Glutamatergic neuron (in vitro differentiated cells): Measurements from ENCODE around the gene DNMT1. TPM values are rescaled to one million over a fixed set of nuclear protein-coding genes. Genes with fewer than 3 reads are reported as not detected.

ENCODE experiments used
- DNase-seq: peaks from one replicate; pipeline ENCODE4 v3.0.0; 2022
- H3K27ac Mint-ChIP-seq: one replicate; pipeline ENCODE4 v1.8.0; 2020; ENCODE audit warnings: mild to moderate bottlenecking, mixed read lengths, inconsistent platforms; ENCODE audit not compliant: unreplicated experiment
- H3K27me3 Mint-ChIP-seq: one replicate; pipeline ENCODE4 v1.8.0; 2020; ENCODE audit warnings: mild to moderate bottlenecking, moderate library complexity, mixed read lengths, inconsistent platforms; ENCODE audit not compliant: unreplicated experiment
- H3K36me3 Mint-ChIP-seq: one replicate; pipeline ENCODE4 v1.8.0; 2020; ENCODE audit warnings: mild to moderate bottlenecking, mixed read lengths, inconsistent platforms; ENCODE audit not compliant: unreplicated experiment
- H3K4me1 Mint-ChIP-seq: one replicate; pipeline ENCODE4 v1.8.0; 2020; ENCODE audit warnings: mild to moderate bottlenecking, low read depth, mixed read lengths, inconsistent platforms; ENCODE audit not compliant: unreplicated experiment
- H3K4me3 Mint-ChIP-seq: one replicate; pipeline ENCODE4 v1.8.0; 2020; ENCODE audit warnings: mild to moderate bottlenecking, mixed read lengths, inconsistent platforms; ENCODE audit not compliant: unreplicated experiment
- H3K9me3 Mint-ChIP-seq: one replicate; pipeline ENCODE4 v1.8.0; 2020; ENCODE audit warnings: mild to moderate bottlenecking, moderate library complexity, mixed read lengths, inconsistent platforms; ENCODE audit not compliant: unreplicated experiment
- CTCF ChIP-seq: fragments of 200-600 bp; sonication (generic); IDR thresholded peaks from one replicate; pipeline ENCODE4 v1.5.0; 2021; ENCODE audit not compliant: partially characterized antibody, unreplicated experiment
- total RNA-seq: library from RNA; stranded (reverse); fragmentation: NEBNext Ultra II Directional; extraction: Animal tissue kit (Norgen Biotek cat#: 25700); gene quantifications from one replicate; pipeline ENCODE4 v1.2.1, GENCODE V29; 2021; ENCODE audit not compliant: unreplicated experiment

The DNMT1 gene
- total RNA-seq, 1 donor from 2014 or later = 129 TPM

GRCh38 chr19:10089801-10090375 is 104.9 kb downstream of the DNMT1 start:
- no peak for TF ChIP-seq CTCF
- H3K9me3 Mint-ChIP-seq = peaks cover 8% of the 10 kb centered on the region
- peaks cover 9% of the 10 kb centered on the region for H3K27me3 Mint-ChIP-seq
- no peak overlapping the region for H3K27ac Mint-ChIP-seq
- H3K4me3 Mint-ChIP-seq = no peak overlapping the region
- no peaks in the 10 kb centered on the region for H3K4me1 Mint-ChIP-seq
- no peaks in the 10 kb centered on the region for H3K36me3 Mint-ChIP-seq
- no peak for DNase-seq

- H3K36me3 Mint-ChIP-seq = no peaks in the 10 kb centered on the region
- peaks cover 8% of the 10 kb centered on the region for H3K9me3 Mint-ChIP-seq
- no peak overlapping the region for H3K4me3 Mint-ChIP-seq
- no peak for DNase-seq
- TF ChIP-seq CTCF = no peak
- H3K4me1 Mint-ChIP-seq = no peaks in the 10 kb centered on the region
- H3K27ac Mint-ChIP-seq = no peak overlapping the region
- H3K27me3 Mint-ChIP-seq = peaks cover 9% of the 10 kb centered on the region
Measured at GRCh38 chr19:10088949-10089554, 105.7 kb downstream of the DNMT1 start.

GRCh38 chr19:10087296-10088061 is 107.3 kb downstream of the DNMT1 start:
- no peak overlapping the region for H3K27ac Mint-ChIP-seq
- H3K4me3 Mint-ChIP-seq = no peak overlapping the region
- no peaks in the 10 kb centered on the region for H3K36me3 Mint-ChIP-seq
- H3K9me3 Mint-ChIP-seq = peaks cover 5% of the 10 kb centered on the region
- H3K4me1 Mint-ChIP-seq = no peaks in the 10 kb centered on the region
- H3K27me3 Mint-ChIP-seq = peaks cover 6% of the 10 kb centered on the region
- no peak for TF ChIP-seq CTCF
- no peak for DNase-seq

- Mint-ChIP-seq H3K27me3 (peaks cover 6% of the 10 kb centered on the region), H3K36me3 (no peaks in the 10 kb centered on the region), H3K27ac (no peak overlapping the region), H3K4me1 (no peaks in the 10 kb centered on the region), H3K9me3 (peaks cover 5% of the 10 kb centered on the region), H3K4me3 (no peak overlapping the region)
- no peak for DNase-seq
- TF ChIP-seq CTCF = no peak
Measured at GRCh38 chr19:10086591-10087192, 108.1 kb downstream of the DNMT1 start.
